Epidermal melanocyte (primary cell): Measurements from ENCODE around the gene STON2.
"Not testable (repeated sequence)": the region's sequence is repeated elsewhere in the genome, so short reads cannot be mapped to it uniquely, and the experiment has no call there.

Source experiments
- DNase-seq: peaks from one replicate; pipeline ENCODE4 v3.0.0; 2011; ENCODE audit warnings: low spot score; ENCODE audit not compliant: insufficient read length

STON2 gene

DNA sequence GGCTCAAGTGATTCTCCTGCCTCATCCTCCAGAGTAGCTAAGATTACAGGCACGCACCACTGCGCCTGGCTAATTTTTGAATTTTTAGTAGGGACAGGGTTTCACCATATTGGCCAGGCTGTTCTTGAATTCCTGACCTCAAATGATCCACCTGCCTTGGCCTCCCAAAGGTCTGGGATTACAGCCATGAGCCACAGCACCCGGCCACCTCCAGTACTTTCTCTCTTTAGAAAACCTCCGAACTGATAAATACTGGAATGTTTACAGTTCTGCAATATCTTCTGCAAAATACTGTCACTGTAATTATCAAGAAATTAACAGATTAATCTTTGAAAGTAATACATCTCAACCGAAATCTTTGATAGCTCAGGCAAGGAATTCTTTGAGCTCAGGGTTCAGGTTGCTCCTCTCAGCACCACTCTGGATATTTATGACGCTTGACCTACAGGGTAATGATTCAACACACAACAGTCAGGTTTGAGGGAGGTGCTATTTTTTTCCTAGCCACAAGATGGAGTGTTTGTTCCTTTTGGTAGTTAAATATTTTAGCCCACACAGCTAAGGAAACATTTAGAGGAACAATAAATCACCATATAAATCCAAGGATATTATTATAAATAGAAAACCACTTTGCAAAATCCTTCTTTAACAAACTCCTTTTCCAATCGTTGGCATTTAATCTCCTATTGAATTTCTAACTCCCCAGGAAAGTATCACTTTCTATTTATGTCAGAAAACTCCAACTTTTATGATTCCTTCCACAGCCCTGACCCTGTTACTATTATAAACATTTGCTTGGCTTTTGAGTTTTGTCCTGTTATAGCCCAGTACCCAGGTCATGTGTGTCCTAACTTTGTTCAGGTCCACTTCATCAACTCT is 130.8 kb downstream of the STON2 start:
- peak; percentile 83 for DNase-seq

DNA sequence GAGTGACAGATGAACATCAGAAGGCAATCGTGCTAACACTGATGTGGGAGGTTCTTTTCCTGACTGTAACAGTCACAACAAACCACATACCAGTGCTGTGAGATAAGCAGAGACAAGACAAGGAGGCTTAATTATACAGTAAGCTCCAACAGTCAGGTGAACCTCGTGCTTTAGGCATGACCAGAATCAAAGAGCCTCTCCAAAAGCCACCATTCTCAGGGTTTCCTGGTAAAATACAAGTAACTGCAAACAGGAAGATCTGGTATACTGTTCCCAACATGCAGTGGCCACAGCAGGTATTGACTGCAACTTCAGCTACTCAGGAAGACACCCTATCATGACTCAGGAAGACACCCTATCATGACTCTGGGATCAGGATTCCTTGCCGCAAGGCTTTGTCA is 132.1 kb downstream of the STON2 start:
- DNase-seq: no peak

DNA sequence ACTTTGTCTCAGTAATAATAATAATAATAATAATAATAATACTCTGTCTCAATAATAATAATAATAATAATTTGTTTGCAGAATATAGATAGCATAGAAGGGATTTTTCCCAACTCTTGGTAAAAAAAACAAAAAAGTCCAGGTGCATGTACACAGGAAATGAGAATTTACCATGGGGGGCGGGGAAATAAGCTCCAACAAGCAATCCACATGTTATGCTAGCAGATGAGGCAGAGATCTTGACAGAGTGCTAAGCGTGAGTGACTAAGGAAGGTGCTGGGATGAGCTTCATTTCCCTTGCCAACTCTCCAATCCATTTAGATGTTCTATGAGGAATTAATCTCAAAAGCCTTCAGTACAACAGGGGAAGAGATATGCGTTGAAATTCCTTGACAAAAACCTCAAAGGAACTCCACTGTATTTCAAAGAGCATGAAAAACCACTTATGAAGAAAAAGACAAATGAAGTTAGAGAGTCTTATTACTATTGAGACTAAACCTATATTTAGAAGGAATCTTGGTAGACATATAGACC is 134.4 kb downstream of the STON2 start:
- no peak for DNase-seq

DNA sequence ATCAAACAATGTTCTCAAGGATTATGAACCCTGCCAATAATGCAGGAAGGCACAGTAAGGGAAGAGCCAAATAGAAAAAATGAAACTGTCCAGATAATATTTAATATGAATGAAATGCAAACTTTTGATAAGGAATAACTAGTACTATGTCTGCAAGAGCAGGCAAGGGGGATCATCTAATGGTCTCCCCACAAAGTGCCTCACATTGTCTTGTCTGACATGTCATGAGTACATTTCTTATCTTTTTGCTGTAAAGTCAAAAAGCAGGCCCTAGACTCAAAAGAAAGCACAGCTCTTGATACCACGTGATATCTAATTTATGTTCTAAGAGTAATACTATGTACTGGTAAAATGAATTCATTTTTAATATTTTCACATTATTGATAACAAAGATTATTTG is 135.5 kb downstream of the STON2 start:
- no peak for DNase-seq

DNA sequence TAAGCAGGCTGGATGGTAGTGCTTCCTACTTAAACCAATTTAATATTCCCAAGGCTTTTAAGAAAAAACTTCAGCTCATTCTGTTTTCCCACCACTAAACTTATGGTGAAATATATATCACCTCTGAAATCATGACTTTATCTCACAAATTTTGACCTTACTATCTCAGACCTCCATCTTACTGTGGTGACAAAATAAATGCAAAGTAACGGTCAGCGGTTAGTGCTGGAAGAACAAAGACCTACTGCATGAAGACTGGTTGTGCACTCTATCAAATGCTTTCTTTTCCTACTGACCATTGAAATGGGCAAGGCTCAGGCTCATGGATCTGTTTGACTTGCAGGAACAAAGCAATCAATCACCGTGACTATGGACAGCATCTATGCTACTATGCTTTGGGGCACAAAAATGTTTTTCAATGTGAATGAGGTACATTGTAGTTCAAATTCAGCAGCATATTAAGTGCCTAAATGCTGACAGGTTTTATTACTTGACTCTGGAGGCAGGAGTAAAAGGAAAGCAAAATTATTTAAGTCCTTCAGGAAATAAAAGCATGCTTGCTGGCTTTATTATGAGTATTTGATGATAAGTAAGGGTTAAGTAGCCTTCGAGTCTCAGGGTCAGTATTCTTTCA is 136.2 kb downstream of the STON2 start:
- no peak for DNase-seq

DNA sequence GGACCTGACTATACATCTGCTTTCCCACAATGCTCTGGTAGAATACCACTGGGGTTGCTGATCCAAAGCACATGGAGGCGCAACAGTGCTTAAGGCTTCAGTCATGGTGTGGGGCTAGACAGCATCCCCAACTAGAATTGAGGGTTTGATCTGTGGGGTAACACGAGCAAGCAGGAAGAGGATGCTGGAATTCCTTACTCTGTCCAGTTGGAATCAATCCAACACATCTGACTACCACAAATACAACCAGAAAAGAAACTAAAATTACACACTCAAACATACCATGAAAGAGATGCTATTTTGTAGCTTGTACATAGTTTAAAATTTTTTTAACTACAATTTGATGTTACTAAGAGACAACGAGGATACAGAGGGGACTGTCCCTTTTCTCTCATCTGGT is 138.9 kb downstream of the STON2 start:
- no peak for DNase-seq

DNA sequence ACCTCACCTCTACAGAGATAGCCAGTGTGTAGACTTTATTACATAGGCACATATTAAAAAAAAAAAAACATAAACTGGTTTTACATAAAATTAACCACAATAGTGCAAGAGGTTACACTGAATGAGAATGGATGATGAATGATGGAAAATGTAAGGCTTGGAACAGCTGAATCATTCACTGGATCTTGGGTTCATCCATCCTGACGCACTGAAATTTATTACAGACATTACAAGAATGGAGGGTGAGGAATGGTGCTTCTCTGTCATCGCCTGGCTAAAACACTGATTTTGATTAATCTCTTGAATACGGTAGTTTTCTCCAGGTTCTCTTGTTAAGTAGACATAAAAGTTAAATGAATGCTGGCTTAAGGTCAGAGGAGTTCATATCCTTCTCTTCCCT is 139.4 kb downstream of the STON2 start:
- DNase-seq: no peak

DNA sequence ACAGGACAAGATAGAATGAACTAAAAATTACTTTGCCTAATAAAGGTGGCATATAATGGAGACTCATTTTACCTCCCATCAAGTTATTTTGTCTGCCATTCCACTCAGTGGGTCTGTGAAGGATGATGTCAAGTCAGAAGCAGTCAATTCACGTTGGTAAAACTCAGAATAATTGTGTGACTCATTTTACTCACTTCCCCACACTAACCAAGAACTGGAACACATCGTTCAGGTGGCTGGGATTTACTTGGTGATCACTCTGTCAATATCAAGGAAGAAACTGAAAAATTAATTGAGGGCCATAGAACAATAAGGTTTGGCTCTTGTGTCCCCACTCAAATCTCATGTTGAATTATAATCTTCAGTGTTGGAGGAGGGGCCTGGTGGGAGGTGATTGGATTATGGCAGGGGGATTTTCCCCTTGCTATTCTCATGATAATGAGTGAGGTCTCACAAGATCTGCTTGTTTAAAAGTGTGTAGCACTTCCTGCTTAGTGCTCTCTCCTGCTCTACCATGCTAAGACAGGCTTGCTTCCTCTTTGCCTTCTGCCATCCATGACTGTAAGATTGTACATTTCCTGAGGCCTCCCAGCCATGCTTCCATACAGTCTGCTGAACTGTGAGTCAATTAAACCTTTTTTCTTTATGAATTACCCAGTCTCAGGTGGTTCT is 143.7 kb downstream of the STON2 start:
- DNase-seq: no peak

DNA sequence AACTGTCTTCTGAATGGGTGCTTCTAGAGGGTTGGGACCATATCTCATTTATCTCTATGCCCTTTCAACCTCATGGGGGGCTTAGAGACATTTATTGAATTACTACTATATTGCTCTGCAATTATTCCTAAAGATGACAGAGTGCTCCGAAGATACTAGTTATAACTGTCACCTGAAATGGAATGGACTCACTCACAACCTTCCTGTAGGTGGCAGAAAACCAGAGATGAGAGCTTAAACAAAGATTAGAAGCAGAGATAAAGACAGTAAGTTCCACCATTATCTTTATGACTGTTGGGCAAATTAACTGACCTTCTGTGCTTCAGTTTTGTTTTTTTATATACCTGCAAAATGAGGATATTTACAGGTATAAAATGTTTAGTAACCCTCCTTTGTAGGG is 147.8 kb downstream of the STON2 start:
- no peak for DNase-seq

DNA sequence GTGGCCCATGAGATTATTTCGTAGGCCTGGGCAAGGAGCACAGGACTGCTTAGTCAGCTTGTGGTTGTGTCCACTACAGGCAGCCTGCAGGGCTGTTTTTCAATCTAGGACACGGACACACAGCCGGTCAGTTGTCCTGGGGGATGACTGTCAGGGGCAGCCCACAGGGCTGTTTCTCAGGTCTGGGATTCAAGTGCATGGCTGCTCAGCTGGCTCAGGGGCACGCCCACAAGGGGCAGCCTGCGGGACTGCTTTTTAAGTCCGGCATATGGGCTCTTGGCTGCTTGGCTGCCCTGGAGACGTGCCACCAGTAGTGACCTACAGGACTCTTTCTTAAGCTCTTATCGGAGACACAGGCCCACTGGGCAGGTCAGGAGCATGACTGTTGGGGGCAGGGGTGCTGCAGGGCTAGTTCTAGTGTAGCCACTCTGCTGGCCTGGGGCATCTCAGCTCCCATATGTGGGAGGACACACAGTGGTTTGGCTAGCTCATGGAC is 152.8 kb downstream of the STON2 start:
- no peak for DNase-seq

DNA sequence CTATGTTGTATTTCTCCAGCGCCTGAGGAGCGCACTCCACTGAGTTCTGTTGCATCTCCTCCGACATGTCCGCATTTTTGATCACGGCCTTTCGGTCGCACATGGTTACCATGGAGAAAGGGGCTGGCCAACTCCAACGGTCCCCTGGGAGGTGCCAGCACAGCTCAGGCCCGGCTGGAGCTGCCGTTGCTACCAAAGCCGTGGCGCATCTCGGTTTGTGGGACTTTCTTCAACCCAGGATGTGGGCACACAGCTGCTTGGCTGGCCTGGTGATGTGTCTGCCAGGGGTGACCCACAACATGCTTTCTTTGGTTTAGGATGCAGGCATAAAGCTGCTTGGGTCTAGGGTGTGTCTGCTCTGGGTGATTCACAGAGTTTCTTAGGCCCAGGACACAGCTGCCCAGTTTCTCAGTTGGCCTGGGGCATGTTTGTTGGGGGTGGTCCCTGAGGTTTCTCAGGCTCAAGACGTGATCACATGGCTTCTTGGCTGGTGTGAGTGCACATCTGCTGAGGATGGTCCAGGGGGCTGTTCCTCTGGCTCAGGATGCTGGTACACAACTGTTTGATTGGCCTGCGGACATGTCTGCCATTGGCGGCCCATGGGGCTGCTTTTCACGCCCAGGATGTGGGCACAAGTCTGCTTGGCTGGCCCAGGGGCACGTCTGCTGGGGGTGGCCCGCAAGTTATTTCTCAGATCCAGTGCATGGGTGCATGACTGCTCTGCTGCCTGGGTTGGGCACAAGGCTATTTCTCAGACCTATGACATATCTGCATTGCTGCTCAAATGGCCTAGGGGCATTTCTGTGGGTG is 153.5 kb downstream of the STON2 start:
- peak; percentile 34 for DNase-seq

DNA sequence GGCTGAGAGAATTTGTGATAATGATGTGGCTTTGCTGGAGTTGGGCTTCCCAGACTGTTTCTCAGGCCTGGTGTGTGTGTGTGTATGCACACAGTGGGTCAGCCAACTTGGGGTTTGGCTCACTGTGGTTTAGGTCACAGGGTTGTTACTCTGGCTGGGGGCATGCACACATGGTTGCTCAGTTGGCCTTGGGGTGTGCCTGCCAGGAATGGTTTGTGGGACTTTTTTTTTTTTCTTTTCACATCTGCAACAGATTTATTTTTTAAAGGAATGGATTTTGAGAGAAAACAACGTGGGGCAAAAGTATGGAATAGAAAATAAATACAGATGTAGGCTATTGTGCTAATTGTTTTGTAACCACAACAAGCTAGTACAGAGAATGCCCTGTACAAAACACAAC is 154.4 kb downstream of the STON2 start:
- DNase-seq: no peak

DNA sequence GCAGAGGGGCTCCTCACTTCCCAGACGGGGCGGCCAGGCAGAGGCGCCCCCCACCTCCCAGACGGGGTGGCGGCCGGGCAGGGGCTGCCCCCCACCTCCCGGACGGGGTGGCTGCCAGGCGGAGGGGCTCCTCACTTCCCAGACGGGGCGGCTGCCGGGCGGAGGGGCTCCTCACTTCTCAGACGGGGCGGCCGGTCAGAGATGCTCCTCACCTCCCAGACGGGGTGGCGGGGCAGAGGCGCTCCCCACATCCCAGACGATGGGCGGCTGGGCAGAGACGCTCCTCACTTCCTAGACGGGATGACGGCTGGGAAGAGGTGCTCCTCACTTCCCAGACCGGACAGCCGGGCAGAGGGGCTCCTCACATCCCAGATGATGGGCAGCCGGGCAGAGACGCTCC is 155.7 kb downstream of the STON2 start:
- not testable (repeated sequence) for DNase-seq

DNA sequence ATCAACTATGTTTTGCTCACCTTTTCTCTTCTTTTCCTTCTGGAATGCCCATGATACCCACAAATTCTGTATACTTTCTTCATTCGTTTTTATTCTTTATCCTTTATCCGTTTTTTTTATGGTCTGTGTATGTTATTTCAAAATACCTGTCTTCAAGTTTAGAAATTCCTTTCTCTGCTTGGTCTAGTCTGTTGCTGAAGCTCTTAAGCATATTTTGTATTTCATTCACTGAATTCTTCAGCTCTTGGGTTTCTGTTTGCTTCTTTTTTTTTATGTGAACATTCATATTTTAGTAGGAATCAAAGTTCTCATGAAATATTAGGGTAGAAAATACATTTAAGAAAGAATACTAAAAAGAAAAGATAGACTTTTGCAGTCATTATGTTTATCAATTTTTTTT is 156.6 kb downstream of the STON2 start:
- no peak for DNase-seq

DNA sequence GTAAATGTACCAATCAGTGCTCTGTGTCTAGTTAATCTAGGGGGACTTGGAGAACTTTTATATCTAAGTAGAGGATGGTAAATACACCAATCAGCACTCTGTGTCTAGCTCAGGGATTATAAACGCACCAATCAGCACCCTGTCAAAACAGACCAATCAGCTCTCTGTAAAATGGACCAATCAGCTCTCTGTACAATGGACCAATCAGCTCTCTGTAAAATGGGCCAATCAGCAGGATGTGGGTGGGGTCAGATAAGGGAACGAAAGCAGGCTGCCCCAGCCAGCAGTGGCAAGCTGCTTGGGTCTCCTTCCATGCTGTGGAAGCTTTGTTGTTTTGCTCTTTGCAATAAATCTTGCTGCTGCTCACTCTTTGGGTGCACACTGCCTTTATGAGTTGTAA is 163.3 kb downstream of the STON2 start:
- DNase-seq: not testable (repeated sequence)

DNA sequence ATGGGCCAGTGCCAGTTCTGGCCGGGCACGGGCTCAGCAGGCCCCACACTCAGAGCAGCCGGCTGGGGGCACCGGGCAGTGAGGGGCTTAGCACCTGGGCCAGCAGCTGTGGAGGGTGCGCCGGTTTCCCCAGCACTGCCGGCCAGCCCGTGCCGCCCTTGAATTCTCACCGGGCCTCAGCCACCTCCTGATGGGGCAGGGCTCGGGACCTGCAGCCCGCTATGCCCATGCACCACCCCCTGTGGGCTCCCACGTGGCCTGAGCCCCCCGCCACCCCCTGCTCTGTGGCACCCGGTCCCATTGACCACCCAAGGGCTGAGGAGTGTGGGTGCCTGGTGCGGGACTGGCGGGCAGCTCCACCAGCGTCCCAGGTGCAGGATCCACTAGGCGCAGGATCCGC is 164.0 kb downstream of the STON2 start:
- DNase-seq: no peak

DNA sequence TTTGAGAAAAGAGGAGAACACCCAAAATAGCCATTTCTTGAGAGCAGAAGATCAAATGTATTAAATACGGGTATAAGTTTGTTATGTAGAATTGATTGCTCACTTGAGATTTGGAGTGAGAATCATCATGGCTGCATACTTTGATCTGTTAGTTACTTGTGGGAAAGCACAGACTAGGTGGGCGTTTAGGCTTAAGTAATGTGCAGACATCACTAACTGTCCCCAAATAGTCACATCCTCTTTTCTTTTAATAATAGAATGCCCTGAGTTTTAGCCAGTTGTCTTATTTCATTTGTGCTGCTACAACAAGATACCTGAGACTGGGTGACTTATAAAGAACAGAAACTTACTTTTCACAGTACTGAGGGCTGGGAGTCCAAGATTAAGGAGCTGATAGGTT is 165.0 kb downstream of the STON2 start:
- DNase-seq: no peak

DNA sequence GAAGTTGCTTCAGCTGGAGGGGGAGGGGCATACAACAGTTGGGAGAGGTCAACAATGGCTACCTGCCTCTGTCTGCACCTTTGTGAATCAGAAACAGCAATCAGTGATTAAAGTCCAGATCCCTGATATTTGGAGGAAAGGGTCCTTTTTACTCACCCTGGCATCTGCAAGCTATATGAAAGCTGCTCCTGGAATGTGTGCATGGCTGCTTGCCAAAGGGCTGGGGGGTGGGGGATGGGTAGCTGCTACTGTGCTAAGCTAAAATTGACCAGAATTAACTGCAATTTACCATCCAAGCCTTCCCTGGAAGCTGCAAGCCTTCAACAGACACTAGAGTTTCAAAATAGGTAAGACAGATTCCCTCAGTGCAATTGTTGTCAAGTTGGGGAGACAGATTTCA is 165.8 kb downstream of the STON2 start:
- no peak for DNase-seq

DNA sequence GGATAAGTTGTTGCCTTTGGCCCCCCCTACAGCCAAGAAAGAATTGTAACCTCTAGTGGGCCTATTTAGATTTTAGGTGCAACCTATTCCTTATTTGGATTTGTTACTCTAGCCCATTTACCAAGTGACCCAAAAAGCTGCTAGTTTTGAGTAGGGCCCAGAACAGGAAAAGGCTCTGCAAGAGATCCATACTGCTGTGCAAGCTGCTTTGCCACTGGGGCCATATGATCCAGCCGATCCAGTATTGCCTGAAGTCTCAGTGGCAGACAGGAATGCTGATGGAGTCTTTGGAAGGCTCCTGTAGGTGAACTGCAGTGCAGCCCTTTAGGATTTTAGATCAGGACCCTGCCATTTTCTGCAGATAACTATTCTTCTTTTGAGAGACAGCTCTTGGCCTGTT is 166.5 kb downstream of the STON2 start:
- DNase-seq: no peak

DNA sequence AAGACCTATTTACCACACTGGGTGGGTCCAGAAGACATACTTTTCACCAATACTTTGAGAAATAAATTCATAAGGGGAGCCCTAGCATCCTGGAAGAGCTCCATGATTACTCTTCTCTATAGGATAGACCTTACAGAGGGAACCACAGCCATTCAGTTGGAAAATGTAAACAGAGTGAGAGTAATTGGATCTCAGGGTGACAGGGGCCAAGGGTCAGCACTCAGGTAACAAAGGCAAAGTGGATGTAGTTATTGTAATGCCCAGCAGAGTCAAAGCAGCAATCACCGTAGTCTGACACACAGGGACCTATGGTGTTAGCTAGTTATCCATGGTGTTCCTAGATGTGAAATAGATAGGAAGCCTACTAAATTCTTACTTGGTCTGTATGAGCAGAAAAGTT is 168.6 kb downstream of the STON2 start:
- DNase-seq: no peak

DNA sequence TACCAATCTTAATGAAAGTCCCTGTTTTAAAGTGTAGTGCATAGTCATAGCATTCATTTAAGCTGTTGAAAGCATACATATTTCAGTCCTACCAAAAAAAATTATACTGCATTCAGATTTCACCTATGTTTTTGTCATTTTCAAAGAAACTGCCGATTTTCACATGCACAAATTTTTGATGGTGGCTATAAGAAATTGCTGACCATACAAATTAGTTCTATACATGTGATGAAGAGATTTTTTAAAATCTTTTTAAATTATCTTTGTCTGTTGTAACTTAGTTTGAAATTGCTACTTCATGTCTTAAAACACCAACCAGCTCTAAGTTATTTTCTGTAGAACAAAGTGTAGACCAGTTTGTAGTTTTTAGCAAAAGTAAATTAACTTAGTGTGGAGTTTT is 175.9 kb downstream of the STON2 start:
- DNase-seq: no peak
